GM12878 (cell line): ENCODE measurements around the gene CHMP6.

Experiments
- BRCA1 ChIP-seq: IDR thresholded peaks from 2 replicates; pipeline ENCODE4 v1.6.1; 2011; ENCODE audit warnings: low read depth, low read length, improper control_type of control experiment
- CREB1 ChIP-seq: IDR thresholded peaks from 2 replicates; pipeline ENCODE4 v1.6.1; 2012; ENCODE audit warnings: low read depth, mild to moderate bottlenecking, inconsistent platforms
- CTCF ChIP-seq, 3 experiments: IDR thresholded peaks in 2 of 3; conservative IDR thresholded peaks in 1 of 3; 2 replicates each; pipeline ENCODE4 v1.5.1; 2011; ENCODE audit warnings: low read depth in 3 of 3, low read length in 3 of 3, mild to moderate bottlenecking in 3 of 3, control low read depth in 2 of 3, moderate library complexity in 2 of 3, inconsistent platforms in 1 of 3, mixed read lengths in 1 of 3; ENCODE audit not compliant: control insufficient read depth in 2 of 3, insufficient read depth in 1 of 3; ENCODE audit errors: extremely low read depth in 1 of 3
- ESRRA ChIP-seq: IDR thresholded peaks from 2 replicates; pipeline ENCODE4 v1.6.1; 2012; ENCODE audit warnings: mild to moderate bottlenecking, low read length, improper control_type of control experiment
- EZH2 ChIP-seq: IDR thresholded peaks from 2 replicates; pipeline ENCODE4 v1.6.1; 2012; ENCODE audit warnings: low read depth, mild to moderate bottlenecking, control low read depth, inconsistent platforms, low read length, borderline replicate concordance; ENCODE audit not compliant: control insufficient read depth
- GABPA ChIP-seq: IDR thresholded peaks from 2 replicates; pipeline ENCODE4 v1.6.1; 2014; ENCODE audit warnings: antibody characterized with exemption, low read depth, mild to moderate bottlenecking, inconsistent platforms
- MLLT1 ChIP-seq: fragments of 450-650 bp; IDR thresholded peaks from 2 replicates; pipeline ENCODE4 v1.6.1; 2016; ENCODE audit warnings: mild to moderate bottlenecking
- NFYB ChIP-seq: IDR thresholded peaks from 2 replicates; pipeline ENCODE4 v1.6.1; 2011; ENCODE audit warnings: low read depth, mild to moderate bottlenecking, low read length, improper control_type of control experiment, moderate library complexity; ENCODE audit not compliant: insufficient read depth
- POLR2A ChIP-seq: IDR thresholded peaks from 2 replicates; pipeline ENCODE4 v1.6.1; 2011; ENCODE audit warnings: low read depth, mild to moderate bottlenecking, low read length
- POLR2AphosphoS5 ChIP-seq: IDR thresholded peaks from 2 replicates; pipeline ENCODE4 v1.6.1; 2011; ENCODE audit warnings: mild to moderate bottlenecking, low read length, inconsistent platforms
- PRDM15 ChIP-seq: fragments of 450-650 bp; formaldehyde crosslinking; IDR thresholded peaks from 2 replicates; pipeline ENCODE4 v1.4.0; 2020; ENCODE audit warnings: mild to moderate bottlenecking, moderate library complexity
- TF ChIP-seq, protein P1 (sequence below): fragments of 450-650 bp; IDR thresholded peaks from 2 replicates; pipeline ENCODE4 v1.6.1; 2016; ENCODE audit warnings: mild to moderate bottlenecking, moderate library complexity, borderline replicate concordance

DNA sequence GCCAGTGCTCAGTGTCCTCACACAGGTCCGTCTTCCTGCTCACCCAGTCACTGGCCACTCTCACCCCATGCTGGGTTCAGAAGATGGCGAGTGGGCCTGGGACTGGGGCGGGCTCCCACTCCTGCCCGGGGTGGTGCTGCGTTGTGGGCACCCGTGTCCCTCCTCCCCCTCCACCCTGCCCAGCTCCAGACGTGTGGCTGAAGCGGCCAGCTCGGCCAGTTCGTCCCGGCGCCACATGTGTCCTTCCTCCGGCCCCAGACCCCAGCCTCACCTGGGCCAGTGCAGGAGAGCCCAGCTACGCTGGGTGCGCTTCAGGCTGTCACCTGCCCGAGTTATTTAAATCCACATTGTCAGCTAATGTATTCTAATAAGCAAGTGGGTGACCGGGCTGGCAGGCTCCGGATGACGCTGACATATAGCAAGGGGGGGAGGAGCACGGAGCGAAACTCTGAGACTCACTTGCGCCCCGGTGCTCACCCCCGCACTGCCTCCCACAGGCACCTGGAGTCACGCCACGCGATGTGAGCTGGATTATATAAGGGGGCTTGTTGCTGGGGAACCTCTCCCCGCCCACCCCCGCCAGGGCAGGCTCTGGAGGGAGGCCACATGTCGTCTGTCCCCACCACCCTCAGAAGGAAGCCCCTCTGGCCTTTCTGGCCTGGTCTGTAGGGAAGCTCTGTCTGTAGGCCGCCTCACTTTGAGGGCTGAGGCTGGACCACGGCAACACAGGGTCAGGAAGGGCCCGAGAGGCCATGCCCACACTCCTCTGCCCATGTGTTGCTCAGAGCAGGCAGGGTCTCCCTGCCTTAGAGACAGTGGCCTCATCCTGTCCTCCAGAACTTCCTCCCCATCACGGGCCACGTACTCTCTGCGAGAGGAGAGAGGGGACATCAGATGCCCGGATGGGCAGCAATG is 36.2 kb downstream of the CHMP6 start:
- TF ChIP-seq CTCF (IDR thresholded peaks at IDR 0.05 in 2 of 3, conservative IDR thresholded peaks at IDR 0.05 in 1 of 3; ENCODE audit: control insufficient read depth in 2 of 3, extremely low read depth in 1 of 3, insufficient read depth in 1 of 3, low read depth in 3 of 3, low read length in 3 of 3), result no peak
- no peak for TF ChIP-seq POLR2A
- TF ChIP-seq MLLT1, result no peak
- no peak for TF ChIP-seq NFYB
- no peak for TF ChIP-seq EZH2
- TF ChIP-seq POLR2AphosphoS5, result no peak
- TF ChIP-seq CREB1, result no peak
- no peak for TF ChIP-seq GABPA
- no peak for TF ChIP-seq BRCA1
- TF ChIP-seq ESRRA, result no peak
- no peak for TF ChIP-seq PRDM15 (CRISPR knock-in tag)
- TF ChIP-seq, protein P1, sequence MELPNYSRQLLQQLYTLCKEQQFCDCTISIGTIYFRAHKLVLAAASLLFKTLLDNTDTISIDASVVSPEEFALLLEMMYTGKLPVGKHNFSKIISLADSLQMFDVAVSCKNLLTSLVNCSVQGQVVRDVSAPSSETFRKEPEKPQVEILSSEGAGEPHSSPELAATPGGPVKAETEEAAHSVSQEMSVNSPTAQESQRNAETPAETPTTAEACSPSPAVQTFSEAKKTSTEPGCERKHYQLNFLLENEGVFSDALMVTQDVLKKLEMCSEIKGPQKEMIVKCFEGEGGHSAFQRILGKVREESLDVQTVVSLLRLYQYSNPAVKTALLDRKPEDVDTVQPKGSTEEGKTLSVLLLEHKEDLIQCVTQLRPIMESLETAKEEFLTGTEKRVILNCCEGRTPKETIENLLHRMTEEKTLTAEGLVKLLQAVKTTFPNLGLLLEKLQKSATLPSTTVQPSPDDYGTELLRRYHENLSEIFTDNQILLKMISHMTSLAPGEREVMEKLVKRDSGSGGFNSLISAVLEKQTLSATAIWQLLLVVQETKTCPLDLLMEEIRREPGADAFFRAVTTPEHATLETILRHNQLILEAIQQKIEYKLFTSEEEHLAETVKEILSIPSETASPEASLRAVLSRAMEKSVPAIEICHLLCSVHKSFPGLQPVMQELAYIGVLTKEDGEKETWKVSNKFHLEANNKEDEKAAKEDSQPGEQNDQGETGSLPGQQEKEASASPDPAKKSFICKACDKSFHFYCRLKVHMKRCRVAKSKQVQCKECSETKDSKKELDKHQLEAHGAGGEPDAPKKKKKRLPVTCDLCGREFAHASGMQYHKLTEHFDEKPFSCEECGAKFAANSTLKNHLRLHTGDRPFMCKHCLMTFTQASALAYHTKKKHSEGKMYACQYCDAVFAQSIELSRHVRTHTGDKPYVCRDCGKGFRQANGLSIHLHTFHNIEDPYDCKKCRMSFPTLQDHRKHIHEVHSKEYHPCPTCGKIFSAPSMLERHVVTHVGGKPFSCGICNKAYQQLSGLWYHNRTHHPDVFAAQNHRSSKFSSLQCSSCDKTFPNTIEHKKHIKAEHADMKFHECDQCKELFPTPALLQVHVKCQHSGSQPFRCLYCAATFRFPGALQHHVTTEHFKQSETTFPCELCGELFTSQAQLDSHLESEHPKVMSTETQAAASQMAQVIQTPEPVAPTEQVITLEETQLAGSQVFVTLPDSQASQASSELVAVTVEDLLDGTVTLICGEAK, result no peak
